Upper lobe of left lung (tissue), 6 donors: ENCODE measurements around the gene DLEU7. TPM values are rescaled to one million over a fixed set of nuclear protein-coding genes. Genes with fewer than 3 reads are reported as not detected.
A peak's percentile ranks its signal among the peaks of the same experiment; 100 is the strongest.

ENCODE experiments used
- ATAC-seq, 2 donors: fragments of 200-7000 bp; cut with Tn5 transposase; one replicate each; pipeline ENCODE4 v1.9.1; 2022; ENCODE audit warnings: mild to moderate bottlenecking in 2 of 2, moderate library complexity in 2 of 2; ENCODE audit not compliant: low FRiP score in 2 of 2
- DNase-seq, 2 donors: peaks; one replicate each; pipeline ENCODE4 v3.0.0-alpha.2; 2019 to 2020
- H3K27ac ChIP-seq, 4 donors: fragments of 200-600 bp; sonication (generic); one replicate each; pipeline ENCODE4 v1.5.1; 2016 to 2019
- H3K27me3 ChIP-seq, 4 donors: fragments of 200-600 bp; sonication (generic); one replicate each; pipeline ENCODE4 v1.5.1; 2017 to 2019
- H3K36me3 ChIP-seq, 4 donors: fragments of 200-600 bp; sonication (generic); one replicate each; pipeline ENCODE4 v1.5.1; 2016 to 2019
- H3K4me1 ChIP-seq, 4 donors: fragments of 200-600 bp; sonication (generic); one replicate each; pipeline ENCODE4 v1.5.1; 2018 to 2019
- H3K4me3 ChIP-seq, 4 donors: fragments of 200-600 bp; sonication (generic); one replicate each; pipeline ENCODE4 v1.5.1; 2017 to 2019; ENCODE audit warnings: mild to moderate bottlenecking in 2 of 4, moderate library complexity in 1 of 4
- H3K9me3 ChIP-seq, 4 donors: fragments of 200-600 bp; sonication (generic); one replicate each; pipeline ENCODE4 v1.5.1; 2018 to 2019
- EP300 ChIP-seq, 4 donors: sonication (generic); formaldehyde crosslinking; IDR thresholded peaks; one replicate each; pipeline ENCODE4 v1.5.1; 2017; ENCODE audit warnings: antibody characterized with exemption in 4 of 4, control low read depth in 2 of 4
- POLR2A ChIP-seq, 4 donors: fragments of 450-650 bp; IDR thresholded peaks; one replicate each; pipeline ENCODE4 v1.5.1; 2016 to 2017; ENCODE audit warnings: antibody characterized with exemption in 4 of 4, mild to moderate bottlenecking in 2 of 4
- POLR2AphosphoS5 ChIP-seq, 2 donors: sonication (generic); formaldehyde crosslinking; IDR thresholded peaks; one replicate each; pipeline ENCODE4 v1.5.1; 2017; ENCODE audit warnings: antibody characterized with exemption in 2 of 2
- WGBS, 2 donors: methylation state at CpG; one replicate each; pipeline ENCODE4 v1.1.5; 2017 to 2018; 5-methylcytosine and 5-hydroxymethylcytosine counted together
- total RNA-seq, 6 donors: library from RNA; depleted of rRNA in 4 of 6; stranded (reverse); fragments of >200 nt in 4 of 6; gene quantifications; one replicate each; pipeline versions ENCODE4 v1.1.0 to v1.2.1, GENCODE V29; 2016 to 2021
- TF ChIP-seq, protein P1 (sequence below), 6 experiments: fragments of 450-650 bp in 4 of 6; fragments of 200-600 bp in 2 of 6; sonication (generic) in 2 of 6; IDR thresholded peaks; one replicate each; pipeline ENCODE4 v1.5.1; 2016 to 2019; ENCODE audit warnings: antibody characterized with exemption in 6 of 6
- donor health status: DM: no; HTN: no; CAD: no; lungs with moderate emphysema.
- donor health status: DM: no; HTN: yes; CAD: no; lungs with severe emphysema.

DLEU7 gene
- total RNA-seq, 6 donors from 2014 or later = 0.39 to 3.0 (median 0.77) TPM; not detected in 1

DNA sequence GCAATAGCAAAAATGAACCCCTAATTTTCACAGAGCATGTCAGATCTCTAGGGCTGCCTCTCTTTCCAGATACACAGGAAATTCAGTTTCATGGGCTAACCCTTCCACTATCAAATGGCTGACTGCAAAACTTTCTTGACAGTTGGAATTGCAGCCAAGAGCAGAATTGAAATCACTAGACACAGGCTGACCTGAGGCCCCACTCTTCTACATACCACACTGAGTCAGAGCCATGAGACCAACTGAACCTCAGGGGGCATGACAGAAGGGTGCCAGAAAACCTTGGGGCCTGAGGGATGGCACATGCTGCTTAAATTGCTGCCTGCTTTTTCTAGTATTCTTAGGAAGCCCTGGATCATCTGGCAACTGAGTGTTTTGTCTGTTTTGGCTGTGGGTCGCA lies 1.7 kb upstream of the DLEU7 start:
- Histone ChIP-seq H3K9me3 (no peaks in the 10 kb centered on the region), H3K27me3 (peaks cover 0 to 10% (median 8%) of the 10 kb centered on the region in 4 donors), H3K27ac (no peak overlapping the region), H3K36me3 (no peaks in the 10 kb centered on the region), H3K4me3 (no peak overlapping the region), H3K4me1 (peaks cover 6 to 11% (median 7%) of the 10 kb centered on the region in 4 donors)
- ATAC-seq (no peak), DNase-seq (no peak)
- TF ChIP-seq, protein P1, sequence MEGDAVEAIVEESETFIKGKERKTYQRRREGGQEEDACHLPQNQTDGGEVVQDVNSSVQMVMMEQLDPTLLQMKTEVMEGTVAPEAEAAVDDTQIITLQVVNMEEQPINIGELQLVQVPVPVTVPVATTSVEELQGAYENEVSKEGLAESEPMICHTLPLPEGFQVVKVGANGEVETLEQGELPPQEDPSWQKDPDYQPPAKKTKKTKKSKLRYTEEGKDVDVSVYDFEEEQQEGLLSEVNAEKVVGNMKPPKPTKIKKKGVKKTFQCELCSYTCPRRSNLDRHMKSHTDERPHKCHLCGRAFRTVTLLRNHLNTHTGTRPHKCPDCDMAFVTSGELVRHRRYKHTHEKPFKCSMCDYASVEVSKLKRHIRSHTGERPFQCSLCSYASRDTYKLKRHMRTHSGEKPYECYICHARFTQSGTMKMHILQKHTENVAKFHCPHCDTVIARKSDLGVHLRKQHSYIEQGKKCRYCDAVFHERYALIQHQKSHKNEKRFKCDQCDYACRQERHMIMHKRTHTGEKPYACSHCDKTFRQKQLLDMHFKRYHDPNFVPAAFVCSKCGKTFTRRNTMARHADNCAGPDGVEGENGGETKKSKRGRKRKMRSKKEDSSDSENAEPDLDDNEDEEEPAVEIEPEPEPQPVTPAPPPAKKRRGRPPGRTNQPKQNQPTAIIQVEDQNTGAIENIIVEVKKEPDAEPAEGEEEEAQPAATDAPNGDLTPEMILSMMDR (IDR thresholded peaks at IDR 0.05) = no peak
- TF ChIP-seq EP300 (IDR thresholded peaks at IDR 0.05) = no peak
- no peak for TF ChIP-seq POLR2AphosphoS5 (IDR thresholded peaks at IDR 0.05)
- TF ChIP-seq POLR2A (IDR thresholded peaks at IDR 0.05) = no peak
- 100% methylated on average over 1 of the region's 1 CpG for WGBS, 2 donors

DNA sequence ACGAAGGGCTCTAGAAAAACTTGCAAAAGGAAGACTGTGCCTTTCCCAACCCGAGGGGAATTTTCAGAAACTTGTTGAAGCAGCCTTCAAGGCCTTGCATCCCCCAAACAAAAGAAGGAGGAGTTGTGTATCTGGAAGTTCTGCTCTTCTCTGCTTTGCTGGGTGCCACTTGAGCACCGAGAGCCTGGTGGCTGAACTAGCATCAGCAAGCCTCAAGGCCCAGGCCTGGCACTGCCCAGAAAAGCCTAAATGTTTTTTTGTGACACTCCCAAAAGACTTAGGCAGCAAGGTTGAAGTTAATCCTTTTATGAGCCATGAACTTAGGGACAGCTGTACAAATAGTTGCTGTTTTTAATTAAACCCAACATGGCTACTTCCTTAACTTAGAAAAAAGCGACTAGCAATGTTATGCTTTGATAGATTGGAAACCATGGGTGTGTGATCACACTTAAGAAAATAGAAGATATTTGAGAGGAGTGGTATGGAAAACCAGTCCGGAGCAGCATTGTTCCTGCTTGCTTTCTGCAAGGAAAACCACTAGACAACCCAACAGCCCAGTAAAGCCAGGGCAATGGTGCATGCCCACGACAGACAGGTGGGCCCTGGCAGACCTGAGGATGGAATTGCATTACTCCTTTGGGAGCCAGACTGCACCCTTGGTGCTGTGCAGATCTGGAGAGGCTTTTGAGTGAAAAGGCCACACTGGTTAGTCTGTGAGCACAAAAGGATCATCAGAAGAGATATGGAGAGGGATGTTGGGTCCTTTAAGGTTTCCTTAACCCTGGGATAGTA lies 788 bp upstream of the DLEU7 start:
- Histone ChIP-seq H3K36me3 (no peaks in the 10 kb centered on the region), H3K4me3 (no peak overlapping the region), H3K9me3 (no peaks in the 10 kb centered on the region), H3K27me3 (peaks cover 0 to 10% (median 8%) of the 10 kb centered on the region in 4 donors), H3K4me1 (peaks cover 6 to 11% (median 7%) of the 10 kb centered on the region in 4 donors), H3K27ac (no peak overlapping the region)
- ATAC-seq (no peak), DNase-seq (no peak)
- 84 to 95% methylated on average over 5 to 6 of the region's 6 CpGs for WGBS, 2 donors
- no peak for TF ChIP-seq POLR2AphosphoS5 (IDR thresholded peaks at IDR 0.05)

DNA sequence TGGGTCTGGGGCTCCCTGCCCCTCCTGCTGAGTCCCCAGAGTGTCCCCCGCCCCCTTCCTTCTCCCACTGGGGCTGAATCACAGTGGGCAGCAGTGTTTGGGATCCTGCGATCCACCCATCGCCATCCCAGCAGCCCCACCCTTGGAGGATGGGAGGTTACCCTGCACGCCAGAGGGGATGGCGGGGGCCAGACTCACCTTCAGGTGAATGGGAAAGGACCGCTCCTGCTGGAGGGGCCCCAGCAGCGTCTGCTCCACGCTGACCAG lies 569 bp downstream of the DLEU7 start:
- ATAC-seq = no peak
- WGBS, 2 donors = 41% methylated on average over 8 of the region's 8 CpGs; no CpG with 5 or more reads in 1 of the 2 donors
- no peak for TF ChIP-seq EP300 (IDR thresholded peaks at IDR 0.05)
- TF ChIP-seq POLR2AphosphoS5 (IDR thresholded peaks at IDR 0.05) = no peak
- TF ChIP-seq POLR2A (IDR thresholded peaks at IDR 0.05) = no peak
- H3K4me3 ChIP-seq = peak overlapping the region in 3 of 4 donors; percentile 19 to 39 (median 38)
- H3K36me3 ChIP-seq = no peaks in the 10 kb centered on the region
- peaks cover 6 to 11% (median 7%) of the 10 kb centered on the region in 4 donors for H3K4me1 ChIP-seq
- peaks cover 0 to 10% (median 8%) of the 10 kb centered on the region in 4 donors for H3K27me3 ChIP-seq
- H3K9me3 ChIP-seq = no peaks in the 10 kb centered on the region
- no peak overlapping the region for H3K27ac ChIP-seq
- no peak for DNase-seq

DNA sequence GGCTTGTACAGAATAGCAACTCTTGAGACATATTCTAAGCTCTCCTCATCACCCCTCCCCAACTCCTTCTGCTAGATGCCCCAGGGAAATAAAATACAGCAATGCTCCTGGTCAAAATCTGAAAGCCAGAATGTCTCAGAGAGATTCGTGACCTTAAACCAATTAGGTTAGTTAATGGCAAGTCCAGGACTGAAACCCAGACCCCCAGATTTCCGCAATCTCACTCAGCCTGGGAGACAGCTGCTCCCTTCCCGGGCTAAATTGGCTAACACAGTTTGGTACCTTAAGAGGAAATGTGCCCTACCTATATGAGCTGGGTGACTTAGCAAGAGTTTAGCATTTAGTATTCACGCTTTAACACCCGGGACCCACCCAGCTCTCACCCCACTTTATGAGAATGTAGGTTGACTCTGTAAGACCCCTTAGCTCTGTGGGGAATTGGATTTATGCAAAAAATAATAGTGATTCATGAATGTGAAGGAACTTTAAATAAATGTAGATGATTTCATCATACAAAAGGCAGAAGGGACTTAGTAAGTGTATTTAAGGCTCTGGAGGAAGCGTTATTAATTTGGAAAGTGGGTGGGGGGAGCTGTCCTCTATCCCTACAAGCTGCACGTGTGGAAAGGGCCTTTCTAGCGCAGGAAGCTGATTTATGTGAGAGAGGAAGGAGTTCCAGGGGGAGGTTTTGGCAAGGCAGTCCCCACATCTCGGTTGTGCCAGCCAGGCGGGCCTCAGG lies 1.1 kb downstream of the DLEU7 start:
- Histone ChIP-seq H3K4me3 (no peak overlapping the region), H3K9me3 (no peaks in the 10 kb centered on the region), H3K27me3 (peaks cover 0 to 10% (median 8%) of the 10 kb centered on the region in 4 donors), H3K4me1 (peaks cover 6 to 11% (median 7%) of the 10 kb centered on the region in 4 donors), H3K27ac (no peak overlapping the region), H3K36me3 (no peaks in the 10 kb centered on the region)
- DNase-seq (no peak), ATAC-seq (no peak)
- 61 to 71% methylated on average over 9 of the region's 10 CpGs for WGBS, 2 donors
- no peak for TF ChIP-seq POLR2A (IDR thresholded peaks at IDR 0.05)
- TF ChIP-seq POLR2AphosphoS5 (IDR thresholded peaks at IDR 0.05) = no peak
- no peak for TF ChIP-seq EP300 (IDR thresholded peaks at IDR 0.05)
- TF ChIP-seq, protein P1 (IDR thresholded peaks at IDR 0.05) = no peak

DNA sequence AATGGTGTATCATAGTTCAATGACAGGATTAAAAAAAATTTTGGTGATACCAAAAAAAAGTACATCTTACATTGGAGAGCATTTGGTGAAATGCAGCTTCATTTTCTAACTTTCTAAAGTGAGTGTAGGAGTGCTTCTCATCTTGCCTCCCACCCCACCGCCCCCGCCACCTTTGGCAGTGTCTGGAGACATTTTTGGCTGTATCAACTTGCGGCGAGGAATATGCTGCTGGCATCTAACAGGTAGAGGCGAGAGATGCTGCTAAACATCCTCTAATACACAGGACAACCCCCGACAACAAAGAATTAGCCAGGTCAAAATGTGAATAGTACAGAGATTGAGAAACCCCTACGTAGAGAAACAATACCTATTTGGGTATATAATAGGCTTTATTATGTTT lies 1.7 kb downstream of the DLEU7 start:
- Histone ChIP-seq H3K4me3 (no peak overlapping the region), H3K4me1 (peaks cover 6 to 11% (median 7%) of the 10 kb centered on the region in 4 donors), H3K9me3 (no peaks in the 10 kb centered on the region), H3K27me3 (peaks cover 0 to 10% (median 8%) of the 10 kb centered on the region in 4 donors), H3K27ac (no peak overlapping the region), H3K36me3 (no peaks in the 10 kb centered on the region)
- DNase-seq (no peak), ATAC-seq (no peak)
- WGBS, 2 donors = 92 to 97% methylated on average over 7 of the region's 7 CpGs
- TF ChIP-seq EP300 (IDR thresholded peaks at IDR 0.05) (no peak), POLR2A (IDR thresholded peaks at IDR 0.05) (no peak), POLR2AphosphoS5 (IDR thresholded peaks at IDR 0.05) (no peak)
- TF ChIP-seq, protein P1 (IDR thresholded peaks at IDR 0.05) = no peak
